SK-N-MC (cell line): Measurements from ENCODE around the gene MOCS1.

ENCODE experiments used
- EZH2 ChIP-seq: fragments of 200-600 bp; sonication (generic); IDR thresholded peaks from one replicate; pipeline ENCODE4 v1.6.1; 2017; ENCODE audit warnings: antibody characterized with exemption
- FOXP2 ChIP-seq: optimal IDR thresholded peaks from 2 replicates; pipeline ENCODE3; 2011; ENCODE audit warnings: mild to moderate bottlenecking, moderate library complexity; ENCODE audit not compliant: insufficient read depth; ENCODE audit errors: extremely low read length, control extremely low read depth
- POLR2AphosphoS5 ChIP-seq: IDR thresholded peaks from 2 replicates; pipeline ENCODE4 v1.6.1; 2012; ENCODE audit warnings: mild to moderate bottlenecking, low read depth, low read length, borderline replicate concordance

DNA sequence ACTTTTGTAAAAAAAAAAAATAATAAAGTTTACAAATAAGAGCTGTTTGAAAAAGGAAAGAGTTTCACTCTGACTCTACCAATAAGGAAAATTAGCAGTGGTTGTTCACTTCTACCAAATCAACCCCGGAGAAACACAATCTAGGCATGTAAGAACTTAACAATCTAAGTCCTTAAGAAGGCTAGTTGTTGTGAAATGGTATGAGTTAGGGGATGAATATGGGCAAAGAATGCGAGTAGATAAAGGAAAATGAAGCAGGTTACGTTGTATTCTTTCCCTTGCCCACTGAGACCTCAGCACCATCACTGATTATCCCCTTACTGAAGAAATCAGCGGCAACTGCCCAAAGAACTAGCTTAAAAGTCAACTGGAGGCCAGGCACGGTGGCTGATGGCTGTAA is 15.4 kb downstream of the MOCS1 start:
- no peak for TF ChIP-seq EZH2
- TF ChIP-seq POLR2AphosphoS5, result no peak
- TF ChIP-seq FOXP2, result no peak
